HepG2 (cell line): ENCODE measurements around the gene CACHD1.

Experiments
- ATF1 ChIP-seq: IDR thresholded peaks from 2 replicates; pipeline ENCODE4 v1.6.1; 2016; ENCODE audit warnings: mild to moderate bottlenecking, control low read depth
- CREB1 ChIP-seq, 2 experiments: fragments of 450-650 bp in 1 of 2; IDR thresholded peaks; 2 replicates each; pipeline ENCODE4 v1.6.1; 2016 to 2017; ENCODE audit warnings: control low read depth in 1 of 2, mild to moderate bottlenecking in 1 of 2, missing compliant biosample characterization in 1 of 2, missing genetic modification characterization in 1 of 2
- DNMT1 ChIP-seq: sonication (generic); formaldehyde crosslinking; IDR thresholded peaks from 2 replicates; pipeline ENCODE4 v1.5.1; 2020; ENCODE audit warnings: mild to moderate bottlenecking, missing genetic modification reagents
- FOXA1 ChIP-seq, 2 experiments: fragments of 450-650 bp in 1 of 2; sonication (generic) in 1 of 2; formaldehyde crosslinking in 1 of 2; IDR thresholded peaks; 2 replicates each; pipeline versions ENCODE4 v1.4.0 to v1.6.1; 2016 to 2020; ENCODE audit warnings: missing genetic modification reagents in 1 of 2
- POLR2AphosphoS5 ChIP-seq: IDR thresholded peaks from 2 replicates; pipeline ENCODE4 v1.6.1; 2012; ENCODE audit warnings: low read depth, low read length
- RFXANK ChIP-seq: IDR thresholded peaks from 2 replicates; pipeline ENCODE4 v1.6.1; 2016
- ZNF615 ChIP-seq: sonication (generic); formaldehyde crosslinking; IDR thresholded peaks from 2 replicates; pipeline ENCODE4 v1.5.0; 2020; ENCODE audit warnings: mild to moderate bottlenecking, missing genetic modification reagents, borderline replicate concordance
- TF ChIP-seq, protein P1 (sequence below): sonication (generic); formaldehyde crosslinking; IDR thresholded peaks from 2 replicates; pipeline ENCODE4 v1.4.0; 2020; ENCODE audit warnings: missing genetic modification reagents
- TF ChIP-seq, protein P2 (sequence below): IDR thresholded peaks from 2 replicates; pipeline ENCODE4 v1.6.1; 2012; ENCODE audit warnings: low read depth, low read length, improper control_type of control experiment
- TF ChIP-seq, protein P3 (sequence below): sonication (generic); formaldehyde crosslinking; IDR thresholded peaks from 2 replicates; pipeline ENCODE4 v1.5.0; 2020; ENCODE audit warnings: mild to moderate bottlenecking, missing genetic modification reagents, moderate library complexity

DNA sequence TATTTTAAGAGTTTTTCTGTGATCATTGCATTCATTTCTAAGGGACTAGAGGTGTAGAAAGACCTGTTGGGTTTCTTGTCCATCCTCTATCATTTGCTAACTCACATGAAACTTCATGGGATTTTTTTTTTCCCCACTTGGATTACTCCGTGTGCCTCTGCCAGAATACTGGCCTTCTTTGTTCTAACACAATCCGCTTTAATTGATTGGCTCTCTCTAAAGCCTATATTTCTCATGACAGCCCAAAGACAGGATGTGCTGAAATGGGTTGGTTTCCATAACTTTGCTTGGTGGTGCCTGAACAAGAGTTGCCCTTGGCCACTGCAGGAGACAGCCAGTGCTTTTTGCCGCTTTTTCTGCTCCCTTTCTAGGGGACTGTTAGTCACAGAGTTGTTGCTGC is 12.2 kb downstream of the CACHD1 start:
- TF ChIP-seq RFXANK (CRISPR knock-in tag) (no peak), ATF1 (CRISPR knock-in tag) (no peak), POLR2AphosphoS5 (no peak), FOXA1 (IDR thresholded peaks at IDR 0.05) (no peak), FOXA1 (CRISPR knock-in tag; IDR thresholded peaks at IDR 0.05) (no peak), ZNF615 (CRISPR knock-in tag) (no peak), DNMT1 (no peak), CREB1 (IDR thresholded peaks at IDR 0.05) (no peak), CREB1 (CRISPR knock-in tag; IDR thresholded peaks at IDR 0.05) (no peak)
- TF ChIP-seq, protein P1, sequence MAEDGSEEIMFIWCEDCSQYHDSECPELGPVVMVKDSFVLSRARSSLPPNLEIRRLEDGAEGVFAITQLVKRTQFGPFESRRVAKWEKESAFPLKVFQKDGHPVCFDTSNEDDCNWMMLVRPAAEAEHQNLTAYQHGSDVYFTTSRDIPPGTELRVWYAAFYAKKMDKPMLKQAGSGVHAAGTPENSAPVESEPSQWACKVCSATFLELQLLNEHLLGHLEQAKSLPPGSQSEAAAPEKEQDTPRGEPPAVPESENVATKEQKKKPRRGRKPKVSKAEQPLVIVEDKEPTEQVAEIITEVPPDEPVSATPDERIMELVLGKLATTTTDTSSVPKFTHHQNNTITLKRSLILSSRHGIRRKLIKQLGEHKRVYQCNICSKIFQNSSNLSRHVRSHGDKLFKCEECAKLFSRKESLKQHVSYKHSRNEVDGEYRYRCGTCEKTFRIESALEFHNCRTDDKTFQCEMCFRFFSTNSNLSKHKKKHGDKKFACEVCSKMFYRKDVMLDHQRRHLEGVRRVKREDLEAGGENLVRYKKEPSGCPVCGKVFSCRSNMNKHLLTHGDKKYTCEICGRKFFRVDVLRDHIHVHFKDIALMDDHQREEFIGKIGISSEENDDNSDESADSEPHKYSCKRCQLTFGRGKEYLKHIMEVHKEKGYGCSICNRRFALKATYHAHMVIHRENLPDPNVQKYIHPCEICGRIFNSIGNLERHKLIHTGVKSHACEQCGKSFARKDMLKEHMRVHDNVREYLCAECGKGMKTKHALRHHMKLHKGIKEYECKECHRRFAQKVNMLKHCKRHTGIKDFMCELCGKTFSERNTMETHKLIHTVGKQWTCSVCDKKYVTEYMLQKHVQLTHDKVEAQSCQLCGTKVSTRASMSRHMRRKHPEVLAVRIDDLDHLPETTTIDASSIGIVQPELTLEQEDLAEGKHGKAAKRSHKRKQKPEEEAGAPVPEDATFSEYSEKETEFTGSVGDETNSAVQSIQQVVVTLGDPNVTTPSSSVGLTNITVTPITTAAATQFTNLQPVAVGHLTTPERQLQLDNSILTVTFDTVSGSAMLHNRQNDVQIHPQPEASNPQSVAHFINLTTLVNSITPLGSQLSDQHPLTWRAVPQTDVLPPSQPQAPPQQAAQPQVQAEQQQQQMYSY (CRISPR knock-in tag) = no peak
- TF ChIP-seq, protein P2, sequence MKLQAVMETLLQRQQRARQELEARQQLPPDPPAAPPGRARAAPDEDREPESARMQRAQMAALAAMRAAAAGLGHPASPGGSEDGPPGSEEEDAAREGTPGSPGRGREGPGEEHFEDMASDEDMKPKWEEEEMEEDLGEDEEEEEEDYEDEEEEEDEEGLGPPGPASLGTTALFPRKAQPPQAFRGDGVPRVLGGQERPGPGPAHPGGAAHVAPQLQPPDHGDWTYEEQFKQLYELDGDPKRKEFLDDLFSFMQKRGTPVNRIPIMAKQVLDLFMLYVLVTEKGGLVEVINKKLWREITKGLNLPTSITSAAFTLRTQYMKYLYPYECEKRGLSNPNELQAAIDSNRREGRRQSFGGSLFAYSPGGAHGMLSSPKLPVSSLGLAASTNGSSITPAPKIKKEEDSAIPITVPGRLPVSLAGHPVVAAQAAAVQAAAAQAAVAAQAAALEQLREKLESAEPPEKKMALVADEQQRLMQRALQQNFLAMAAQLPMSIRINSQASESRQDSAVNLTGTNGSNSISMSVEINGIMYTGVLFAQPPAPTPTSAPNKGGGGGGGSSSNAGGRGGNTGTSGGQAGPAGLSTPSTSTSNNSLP = no peak
- TF ChIP-seq, protein P3, sequence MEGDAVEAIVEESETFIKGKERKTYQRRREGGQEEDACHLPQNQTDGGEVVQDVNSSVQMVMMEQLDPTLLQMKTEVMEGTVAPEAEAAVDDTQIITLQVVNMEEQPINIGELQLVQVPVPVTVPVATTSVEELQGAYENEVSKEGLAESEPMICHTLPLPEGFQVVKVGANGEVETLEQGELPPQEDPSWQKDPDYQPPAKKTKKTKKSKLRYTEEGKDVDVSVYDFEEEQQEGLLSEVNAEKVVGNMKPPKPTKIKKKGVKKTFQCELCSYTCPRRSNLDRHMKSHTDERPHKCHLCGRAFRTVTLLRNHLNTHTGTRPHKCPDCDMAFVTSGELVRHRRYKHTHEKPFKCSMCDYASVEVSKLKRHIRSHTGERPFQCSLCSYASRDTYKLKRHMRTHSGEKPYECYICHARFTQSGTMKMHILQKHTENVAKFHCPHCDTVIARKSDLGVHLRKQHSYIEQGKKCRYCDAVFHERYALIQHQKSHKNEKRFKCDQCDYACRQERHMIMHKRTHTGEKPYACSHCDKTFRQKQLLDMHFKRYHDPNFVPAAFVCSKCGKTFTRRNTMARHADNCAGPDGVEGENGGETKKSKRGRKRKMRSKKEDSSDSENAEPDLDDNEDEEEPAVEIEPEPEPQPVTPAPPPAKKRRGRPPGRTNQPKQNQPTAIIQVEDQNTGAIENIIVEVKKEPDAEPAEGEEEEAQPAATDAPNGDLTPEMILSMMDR (CRISPR knock-in tag) = no peak
